Measurements from ENCODE around the gene CAPN11. TPM values are rescaled to one million over a fixed set of nuclear protein-coding genes. Genes with fewer than 3 reads are reported as not detected.

The CAPN11 gene
- total and polyA plus RNA-seq, 2 of the 4 experiments (the other 2 are of a cell fraction), result not detected

GRCh38 chr6:44129841-44130322 lies 28.7 kb upstream of the CAPN11 start:
- H3K4me3 ChIP-seq (ENCODE audit: insufficient read depth, low read depth, low read length), result no peak overlapping the region
- DNase-seq (no peak), ATAC-seq (ENCODE audit: low read depth) (no peak)
- intact Hi-C loops (cut with micrococcal nuclease), result no loop called here
- peaks cover 4% of the 10 kb centered on the region; the same call in 1 of the 2 replicates for H3K36me3 ChIP-seq (ENCODE audit: control insufficient read depth, insufficient read depth, low read length)
- H4K20me1 ChIP-seq (ENCODE audit: insufficient read depth, low read length), result peaks cover 32% of the 10 kb centered on the region
- no TSS peak for BruUV-seq (replicated peaks)
- no peak overlapping the region for H3K4me2 ChIP-seq (ENCODE audit: low read depth, low read length)
- no peak overlapping the region for H2BK120ac ChIP-seq (ENCODE audit: low read depth, low read length)
- no peak overlapping the region for H2AFZ ChIP-seq (replicated peaks; ENCODE audit: low read length, poor library complexity)
- TF ChIP-seq POLR2A (IDR thresholded peaks at IDR 0.05; ENCODE audit: low read depth, low read length) (no peak), MXI1 (IDR thresholded peaks at IDR 0.05; ENCODE audit: borderline replicate concordance, low read depth, low read length) (no peak), RAD21 (IDR thresholded peaks at IDR 0.05; ENCODE audit: low read length) (no peak), RFX5 (IDR thresholded peaks at IDR 0.05; ENCODE audit: low read depth, low read length) (no peak), CHD1 (IDR thresholded peaks at IDR 0.05; ENCODE audit: low read depth, low read length) (no peak), FOS (IDR thresholded peaks at IDR 0.05; ENCODE audit: low read depth, low read length) (no peak), MAFK (IDR thresholded peaks at IDR 0.05; ENCODE audit: low read depth, low read length) (no peak), BHLHE40 (IDR thresholded peaks at IDR 0.05; ENCODE audit: low read depth, low read length) (no peak), CEBPB (IDR thresholded peaks at IDR 0.05; ENCODE audit: low read depth, low read length) (no peak), SMC3 (IDR thresholded peaks at IDR 0.05; ENCODE audit: low read depth, low read length) (no peak), RCOR1 (IDR thresholded peaks at IDR 0.05; ENCODE audit: insufficient replicate concordance, low read length) (no peak), MAZ (IDR thresholded peaks at IDR 0.05; ENCODE audit: borderline replicate concordance, low read depth, low read length) (no peak), NFE2L2 (IDR thresholded peaks at IDR 0.05; ENCODE audit: low read depth, low read length) (no peak), ELK1 (IDR thresholded peaks at IDR 0.05; ENCODE audit: borderline replicate concordance, low read depth, low read length) (no peak)
- TF ChIP-seq, protein P1, sequence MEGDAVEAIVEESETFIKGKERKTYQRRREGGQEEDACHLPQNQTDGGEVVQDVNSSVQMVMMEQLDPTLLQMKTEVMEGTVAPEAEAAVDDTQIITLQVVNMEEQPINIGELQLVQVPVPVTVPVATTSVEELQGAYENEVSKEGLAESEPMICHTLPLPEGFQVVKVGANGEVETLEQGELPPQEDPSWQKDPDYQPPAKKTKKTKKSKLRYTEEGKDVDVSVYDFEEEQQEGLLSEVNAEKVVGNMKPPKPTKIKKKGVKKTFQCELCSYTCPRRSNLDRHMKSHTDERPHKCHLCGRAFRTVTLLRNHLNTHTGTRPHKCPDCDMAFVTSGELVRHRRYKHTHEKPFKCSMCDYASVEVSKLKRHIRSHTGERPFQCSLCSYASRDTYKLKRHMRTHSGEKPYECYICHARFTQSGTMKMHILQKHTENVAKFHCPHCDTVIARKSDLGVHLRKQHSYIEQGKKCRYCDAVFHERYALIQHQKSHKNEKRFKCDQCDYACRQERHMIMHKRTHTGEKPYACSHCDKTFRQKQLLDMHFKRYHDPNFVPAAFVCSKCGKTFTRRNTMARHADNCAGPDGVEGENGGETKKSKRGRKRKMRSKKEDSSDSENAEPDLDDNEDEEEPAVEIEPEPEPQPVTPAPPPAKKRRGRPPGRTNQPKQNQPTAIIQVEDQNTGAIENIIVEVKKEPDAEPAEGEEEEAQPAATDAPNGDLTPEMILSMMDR (conservative IDR thresholded peaks at IDR 0.05; ENCODE audit: low read depth, low read length), result no peak
- TF ChIP-seq, protein P2, sequence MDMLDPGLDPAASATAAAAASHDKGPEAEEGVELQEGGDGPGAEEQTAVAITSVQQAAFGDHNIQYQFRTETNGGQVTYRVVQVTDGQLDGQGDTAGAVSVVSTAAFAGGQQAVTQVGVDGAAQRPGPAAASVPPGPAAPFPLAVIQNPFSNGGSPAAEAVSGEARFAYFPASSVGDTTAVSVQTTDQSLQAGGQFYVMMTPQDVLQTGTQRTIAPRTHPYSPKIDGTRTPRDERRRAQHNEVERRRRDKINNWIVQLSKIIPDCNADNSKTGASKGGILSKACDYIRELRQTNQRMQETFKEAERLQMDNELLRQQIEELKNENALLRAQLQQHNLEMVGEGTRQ (IDR thresholded peaks at IDR 0.05; ENCODE audit: low read depth, low read length), result no peak
- no peak overlapping the region for H4K91ac ChIP-seq (ENCODE audit: insufficient read depth, low read depth, low read length)
- dilution Hi-C loops (cut with HindIII; ENCODE audit: low sequenced_read_pairs, unreplicated experiment), result no loop called here
- no peak overlapping the region for H4K5ac ChIP-seq (ENCODE audit: low read depth, low read length)
- in situ Hi-C loops (cut with MboI; ENCODE audit: low sequenced_read_pairs), result no loop called here
- H2AK5ac ChIP-seq (ENCODE audit: low read depth, low read length), result no peak overlapping the region
- WGBS, 2 experiments (ENCODE audit: extremely low coverage in 2 of 2, insufficient read length in 1 of 2), result no CpG with 5 or more reads among the region's 2 CpGs
- H3K18ac ChIP-seq (ENCODE audit: low read depth, low read length), result no peak overlapping the region
- peaks cover 38 to 76% of the 10 kb centered on the region in 2 experiments for H3K79me1 ChIP-seq (ENCODE audit: low read depth in 1 of 2, low read length in 2 of 2)
- H3K27me3 ChIP-seq (ENCODE audit: control insufficient read depth, insufficient read depth, low read length), result no peaks in the 10 kb centered on the region
- no peak overlapping the region for H4K8ac ChIP-seq (ENCODE audit: low read depth in 2 of 2, low read length in 2 of 2)
- H3K56ac ChIP-seq (ENCODE audit: extremely low read depth, insufficient read depth, low read length), result no peak overlapping the region
- H3K9ac ChIP-seq (ENCODE audit: low read depth, low read length), result no peak overlapping the region
- peaks cover 2% of the 10 kb centered on the region; the same call in 1 of the 2 replicates for H3K9me1 ChIP-seq (ENCODE audit: insufficient read depth, low read length)
- no peak overlapping the region for H2BK5ac ChIP-seq (ENCODE audit: low read depth, low read length, poor library complexity, severe bottlenecking)
- no peak overlapping the region for H2BK15ac ChIP-seq (ENCODE audit: low read depth, low read length)
- H3K4ac ChIP-seq (ENCODE audit: low read depth, low read length), result no peak overlapping the region
- H3K14ac ChIP-seq (replicated peaks; ENCODE audit: low read depth, low read length), result no peak overlapping the region
- H2AK9ac ChIP-seq (replicated peaks; ENCODE audit: low read depth, low read length, poor library complexity), result no peak overlapping the region
- H3K23ac ChIP-seq (ENCODE audit: low read depth, low read length), result no peak overlapping the region
- H3K4me1 ChIP-seq (ENCODE audit: control insufficient read depth, insufficient read depth, low read length), result peaks cover 17% of the 10 kb centered on the region
- no peaks in the 10 kb centered on the region for H3K9me3 ChIP-seq (ENCODE audit: control insufficient read depth, insufficient read depth, low read length)
- H2BK20ac ChIP-seq (ENCODE audit: low read depth, low read length), result no peak overlapping the region
- ChIA-PET POLR2A (ENCODE audit: unreplicated experiment) (no interaction called here), CTCF (interaction anchor here (0.7 kb wide), 1 partner anchor 51 kb away, joined by 3 read pairs; no protein-coding TSS in a partner anchor)
- no peak overlapping the region for H3K27ac ChIP-seq (ENCODE audit: insufficient read depth, low read length)
